ENCODE results near the gene CAV1. TPM values are rescaled to one million over a fixed set of nuclear protein-coding genes. Genes with fewer than 3 reads are reported as not detected.

CAV1 gene
- total RNA-seq, 1 donor: 887 TPM

DNA sequence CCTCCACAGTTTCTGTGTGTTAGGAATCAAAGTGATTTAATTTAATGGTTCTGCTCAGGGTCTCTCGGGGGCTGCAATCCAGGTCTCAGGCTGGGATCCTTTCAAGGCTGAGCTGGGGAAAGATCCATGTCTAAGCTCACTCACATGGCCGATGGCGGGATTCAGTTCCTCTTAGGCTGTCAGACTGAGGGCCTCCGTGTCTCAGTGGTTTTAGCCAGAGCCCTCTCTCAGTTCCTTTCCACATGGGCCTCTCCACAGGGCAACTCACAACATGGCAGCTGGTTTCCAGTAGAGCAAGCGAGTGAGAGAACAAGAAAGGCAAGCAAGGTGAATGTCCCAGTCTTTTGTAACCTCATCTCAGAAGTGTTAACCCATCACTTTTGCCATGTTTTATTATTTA lies 26.9 kb downstream of the CAV1 start:
- TF ChIP-seq, protein P1, sequence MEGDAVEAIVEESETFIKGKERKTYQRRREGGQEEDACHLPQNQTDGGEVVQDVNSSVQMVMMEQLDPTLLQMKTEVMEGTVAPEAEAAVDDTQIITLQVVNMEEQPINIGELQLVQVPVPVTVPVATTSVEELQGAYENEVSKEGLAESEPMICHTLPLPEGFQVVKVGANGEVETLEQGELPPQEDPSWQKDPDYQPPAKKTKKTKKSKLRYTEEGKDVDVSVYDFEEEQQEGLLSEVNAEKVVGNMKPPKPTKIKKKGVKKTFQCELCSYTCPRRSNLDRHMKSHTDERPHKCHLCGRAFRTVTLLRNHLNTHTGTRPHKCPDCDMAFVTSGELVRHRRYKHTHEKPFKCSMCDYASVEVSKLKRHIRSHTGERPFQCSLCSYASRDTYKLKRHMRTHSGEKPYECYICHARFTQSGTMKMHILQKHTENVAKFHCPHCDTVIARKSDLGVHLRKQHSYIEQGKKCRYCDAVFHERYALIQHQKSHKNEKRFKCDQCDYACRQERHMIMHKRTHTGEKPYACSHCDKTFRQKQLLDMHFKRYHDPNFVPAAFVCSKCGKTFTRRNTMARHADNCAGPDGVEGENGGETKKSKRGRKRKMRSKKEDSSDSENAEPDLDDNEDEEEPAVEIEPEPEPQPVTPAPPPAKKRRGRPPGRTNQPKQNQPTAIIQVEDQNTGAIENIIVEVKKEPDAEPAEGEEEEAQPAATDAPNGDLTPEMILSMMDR (IDR thresholded peaks at IDR 0.05; ENCODE audit: insufficient read depth, low read depth, low read length): no peak
- H3K4me3 ChIP-seq (ENCODE audit: low read depth, low read length): no peak overlapping the region

DNA sequence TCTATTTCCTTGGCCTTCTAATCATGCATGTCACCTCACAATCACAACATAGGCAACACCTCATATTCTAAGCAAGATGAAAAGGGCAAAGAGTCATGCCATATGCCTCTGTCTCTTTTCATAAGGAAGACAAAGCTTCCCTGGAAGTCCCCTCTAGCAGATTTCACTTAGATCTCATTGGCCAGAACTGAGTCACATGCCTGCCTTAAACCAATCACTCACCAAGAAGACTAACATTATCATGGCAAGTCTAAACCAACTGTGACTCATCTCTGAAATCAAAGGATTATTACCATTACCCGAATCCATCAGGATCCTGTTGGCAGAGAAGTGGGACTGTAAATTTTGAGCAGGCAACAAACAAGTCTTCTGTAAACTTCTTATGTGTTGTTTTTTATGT lies 27.8 kb downstream of the CAV1 start:
- no peak overlapping the region for H3K4me3 ChIP-seq (ENCODE audit: low read depth, low read length)
- no peak for DNase-seq (ENCODE audit: low read depth)
- TF ChIP-seq, protein P1 (IDR thresholded peaks at IDR 0.05; ENCODE audit: insufficient read depth, low read depth, low read length): no peak

More for the DNA sequence above, 26.9 kb downstream of the CAV1 start:
- no peak for DNase-seq (ENCODE audit: low read depth)

DNA sequence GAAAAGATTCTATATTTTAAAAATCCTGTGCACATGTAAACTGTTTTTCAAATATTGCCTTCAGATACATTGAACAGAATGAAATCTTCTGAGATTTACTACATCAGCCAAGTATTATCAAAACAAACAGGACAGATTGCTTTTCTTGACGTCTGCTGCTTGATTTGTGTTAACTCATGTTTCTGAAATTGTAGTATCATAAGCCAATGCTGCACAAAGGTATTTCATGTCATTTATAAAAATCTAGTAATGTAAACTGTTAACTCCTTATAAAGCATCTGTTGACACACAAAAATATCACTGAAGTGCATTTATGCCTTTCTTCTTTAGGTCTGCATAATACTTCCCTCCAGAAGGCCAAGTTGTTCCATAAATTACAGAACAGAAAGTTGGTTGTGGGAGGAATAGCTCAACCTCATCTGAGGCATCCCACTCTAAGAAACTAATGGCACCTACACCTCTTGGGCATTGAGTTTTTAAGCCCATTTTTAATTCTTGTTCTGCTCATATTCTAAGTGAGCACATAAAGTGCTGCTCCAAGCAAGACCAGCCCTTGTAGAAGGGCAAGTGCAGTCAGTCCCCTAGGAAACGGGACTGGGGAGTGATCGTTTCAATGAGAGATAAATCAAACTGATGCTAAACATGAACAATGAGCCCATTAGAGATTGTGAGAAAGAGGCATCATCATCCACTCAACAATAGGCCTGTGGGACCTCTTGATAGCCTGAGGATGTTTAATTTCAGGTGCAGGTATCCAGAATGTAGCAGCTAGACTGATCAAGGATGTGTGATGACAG lies 28.5 kb downstream of the CAV1 start:
- DNase-seq (ENCODE audit: low read depth): no peak
- no peak overlapping the region for H3K4me3 ChIP-seq (ENCODE audit: low read depth, low read length)
- TF ChIP-seq, protein P1 (IDR thresholded peaks at IDR 0.05; ENCODE audit: insufficient read depth, low read depth, low read length): no peak

DNA sequence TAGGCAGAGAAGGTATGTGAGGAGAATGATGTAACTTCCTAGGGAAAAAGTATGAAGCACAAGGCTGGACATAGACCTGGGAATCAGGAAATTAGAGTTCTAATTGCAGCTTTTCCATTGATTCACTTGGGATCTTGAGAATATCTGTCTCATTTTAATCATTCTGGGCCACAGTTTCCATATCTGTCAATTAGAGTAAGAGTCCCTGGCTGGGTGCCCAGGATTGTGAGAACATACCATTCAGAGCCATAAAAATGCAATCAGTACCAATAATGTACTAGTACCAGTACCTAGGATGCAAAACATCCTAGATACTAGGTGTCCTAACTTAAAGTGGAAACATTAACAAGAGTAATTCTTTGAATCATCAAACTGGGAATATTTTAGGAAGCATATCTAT lies 29.6 kb downstream of the CAV1 start:
- H3K4me3 ChIP-seq (ENCODE audit: low read depth, low read length): no peak overlapping the region
- no peak for DNase-seq (ENCODE audit: low read depth)
- TF ChIP-seq, protein P1 (IDR thresholded peaks at IDR 0.05; ENCODE audit: insufficient read depth, low read depth, low read length): no peak

DNA sequence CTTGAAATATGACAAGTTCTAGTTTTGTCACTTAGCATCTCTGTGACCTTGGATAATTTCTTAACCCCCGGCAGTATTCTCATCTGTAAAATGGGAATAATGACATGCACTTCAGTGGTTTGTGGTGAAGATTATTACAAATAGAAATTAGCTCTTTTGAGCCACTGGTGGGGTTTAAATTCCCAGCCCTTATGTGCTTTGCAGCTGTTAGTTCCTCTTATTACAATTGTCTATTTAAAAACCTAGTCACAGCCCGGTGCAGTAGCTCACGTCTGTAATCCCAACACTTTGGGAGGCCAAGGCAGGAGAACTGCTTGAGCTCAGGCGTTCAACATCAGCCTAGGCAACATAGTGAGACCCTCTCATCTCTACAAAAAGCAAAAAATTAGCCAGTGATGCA lies 30.1 kb downstream of the CAV1 start:
- DNase-seq (ENCODE audit: low read depth): no peak
- no peak overlapping the region for H3K4me3 ChIP-seq (ENCODE audit: low read depth, low read length)
- TF ChIP-seq, protein P1 (IDR thresholded peaks at IDR 0.05; ENCODE audit: insufficient read depth, low read depth, low read length): no peak

DNA sequence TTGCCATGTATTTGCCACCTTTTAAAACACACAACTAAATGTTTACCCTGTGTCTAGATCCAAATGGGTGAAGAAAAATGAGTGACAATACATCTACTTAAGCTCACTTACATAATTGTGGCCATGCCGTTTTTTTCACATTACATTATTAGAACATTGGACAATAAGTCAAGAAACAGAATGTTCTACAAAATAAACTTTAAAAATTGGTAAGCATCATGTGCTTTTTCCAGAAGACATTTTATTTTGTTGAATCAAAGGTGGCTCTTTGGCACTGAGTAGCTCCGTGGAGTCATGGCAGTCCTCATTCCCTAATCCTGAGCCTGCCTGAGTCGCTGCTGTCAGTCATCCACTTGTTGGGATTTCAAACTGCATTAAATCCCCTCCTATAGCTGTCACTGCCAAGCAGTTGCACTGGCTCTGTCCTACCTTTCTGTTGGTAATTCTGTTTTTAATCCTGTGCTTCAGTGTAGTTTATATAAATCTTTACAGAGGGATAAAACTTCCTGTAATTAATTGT lies 32.3 kb downstream of the CAV1 start:
- DNase-seq (ENCODE audit: low read depth): no peak
- H3K4me3 ChIP-seq (ENCODE audit: low read depth, low read length): no peak overlapping the region
- TF ChIP-seq, protein P1 (IDR thresholded peaks at IDR 0.05; ENCODE audit: insufficient read depth, low read depth, low read length): no peak
